Stimulated activated CD8-positive, alpha-beta memory T cell treated with anti-CD3 and anti-CD28 coated beads, Interleukin-12 subunit alpha, Interleukin-12 subunit beta, amount 100 ng/mL, for 24 hours (primary cell): Measurements from ENCODE around the gene TXNRD2.

Experiments used
- DNase-seq: peaks from one replicate; pipeline ENCODE4 v3.0.0-alpha.2; 2020; ENCODE audit errors: extremely low read depth

The TXNRD2 gene

DNA sequence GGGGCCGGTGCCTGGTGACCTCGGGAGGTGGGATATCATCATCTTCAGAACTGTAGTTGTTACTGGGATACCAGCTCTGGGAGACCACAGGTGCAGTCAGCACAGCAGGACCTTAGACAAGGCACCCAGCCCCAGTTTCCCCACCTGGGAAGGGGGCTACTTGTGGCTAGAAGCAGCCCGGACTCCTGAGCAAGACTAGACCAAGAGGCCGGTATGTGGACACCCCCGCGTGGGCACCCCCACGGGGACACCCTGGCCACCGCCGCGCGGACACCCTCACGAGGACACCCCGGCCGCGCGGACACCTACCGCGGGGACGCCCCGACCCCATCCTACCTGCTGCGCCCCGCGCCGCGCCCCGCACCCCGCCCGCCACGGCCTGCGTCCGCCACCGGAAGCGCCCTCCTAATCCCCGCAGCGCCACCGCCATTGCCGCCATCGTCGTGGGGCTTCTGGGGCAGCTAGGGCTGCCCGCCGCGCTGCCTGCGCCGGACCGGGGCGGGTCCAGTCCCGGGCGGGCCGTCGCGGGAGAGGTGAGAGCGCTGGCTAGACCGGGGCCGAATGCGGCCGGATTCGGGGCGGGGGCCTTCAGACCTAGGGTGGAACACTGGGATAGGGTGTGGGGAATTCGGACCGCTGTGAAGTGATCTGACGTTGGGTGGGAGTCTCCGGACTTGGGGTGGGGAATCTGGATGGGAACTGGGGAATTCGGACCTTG, at the start of gene TXNRD2, which contains the start of gene COMT:
TSS of gene TXNRD2 (minus strand) at position 454 of the 718 bp plus-strand sequence. CDS start at position 439, 15 bp downstream.
TSS of gene COMT (plus strand) at position 408 of the 718 bp plus-strand sequence. CDS start 20,755 bp downstream, outside the sequence.
- peak; percentile 45 for DNase-seq

DNA sequence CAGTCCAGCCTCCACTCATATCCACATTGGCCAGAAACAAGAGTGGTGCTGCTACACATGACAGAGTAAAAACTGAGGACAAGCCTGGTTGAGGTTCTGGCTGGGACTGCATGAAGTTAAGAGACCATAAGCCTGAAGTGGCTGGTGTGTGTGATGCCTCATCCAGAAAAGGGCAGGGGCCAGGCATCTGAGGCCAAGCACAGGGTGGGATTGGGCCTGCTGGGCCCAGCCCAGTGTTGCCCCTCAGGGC, 49.7 kb upstream of the TXNRD2 start:
- no peak for DNase-seq

DNA sequence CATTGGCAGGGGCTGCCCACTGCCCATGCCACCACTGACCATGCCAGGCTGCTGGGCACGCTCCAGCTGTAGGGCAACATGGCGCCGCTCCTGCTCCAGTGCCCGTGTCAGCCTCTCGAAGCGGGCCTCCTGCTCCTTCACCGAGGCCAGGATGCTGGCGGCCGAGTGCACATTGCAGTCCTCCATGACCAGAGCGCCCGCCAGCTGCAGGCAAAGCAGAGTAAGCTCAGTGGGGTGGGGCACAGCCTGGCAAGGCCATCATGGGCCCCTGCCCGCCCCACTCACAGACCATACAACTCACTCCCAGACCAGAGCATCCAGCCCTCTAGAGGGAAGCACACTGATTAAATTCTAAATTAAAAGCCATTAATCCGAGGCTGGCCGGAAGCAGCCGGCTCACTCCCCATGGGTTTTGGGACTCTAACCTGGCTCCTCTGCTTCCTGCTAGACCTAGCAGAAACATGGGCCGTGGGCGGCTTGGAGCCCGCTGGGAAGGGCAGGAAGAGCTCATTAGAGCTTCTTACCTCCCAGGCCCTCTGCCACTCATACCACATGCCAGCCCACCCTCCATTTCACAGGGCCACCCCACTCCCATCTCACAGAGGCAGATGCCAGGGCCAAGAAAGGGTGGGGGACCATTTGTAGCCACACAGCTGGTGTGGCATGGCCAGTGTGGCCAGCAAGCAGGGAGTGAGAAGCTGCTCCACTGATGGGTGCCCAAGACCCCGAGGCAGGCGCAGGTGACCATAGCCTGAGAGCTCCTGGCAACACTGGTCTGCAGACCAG, 49.2 kb upstream of the TXNRD2 start:
- DNase-seq, result no peak

DNA sequence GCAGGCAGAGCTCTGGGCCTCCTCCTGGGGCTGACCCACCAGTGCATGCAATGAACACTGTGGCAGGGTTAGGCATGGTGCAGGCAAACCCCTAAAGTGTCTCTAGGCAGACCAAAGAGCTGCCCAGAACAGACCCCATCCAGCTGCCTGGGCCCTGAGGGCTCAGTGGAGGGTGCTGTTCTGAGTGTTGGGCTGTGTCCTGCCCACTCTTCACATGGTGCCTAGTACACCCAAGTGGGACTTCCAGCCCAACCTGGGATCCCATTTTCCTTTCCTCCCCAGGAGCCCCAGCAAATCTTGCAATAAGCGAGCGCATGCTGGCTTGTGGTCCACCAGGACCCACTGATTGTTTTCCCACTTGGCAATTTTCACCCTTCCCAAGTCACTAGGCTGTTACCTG, 48.6 kb upstream of the TXNRD2 start:
- no peak for DNase-seq

- no peak for DNase-seq
Measured at GRCh38 chr22:19989725-19990067, 48.1 kb upstream of the TXNRD2 start.

GRCh38 chr22:19988965-19989724, 47.5 kb upstream of the TXNRD2 start:
- no peak for DNase-seq

GRCh38 chr22:19988331-19988808, 46.8 kb upstream of the TXNRD2 start:
- no peak for DNase-seq

- DNase-seq, result no peak
Measured at GRCh38 chr22:19987394-19988306, 46.0 kb upstream of the TXNRD2 start.

GRCh38 chr22:19986410-19987341, 45.1 kb upstream of the TXNRD2 start:
- peak; percentile 33 for DNase-seq

DNA sequence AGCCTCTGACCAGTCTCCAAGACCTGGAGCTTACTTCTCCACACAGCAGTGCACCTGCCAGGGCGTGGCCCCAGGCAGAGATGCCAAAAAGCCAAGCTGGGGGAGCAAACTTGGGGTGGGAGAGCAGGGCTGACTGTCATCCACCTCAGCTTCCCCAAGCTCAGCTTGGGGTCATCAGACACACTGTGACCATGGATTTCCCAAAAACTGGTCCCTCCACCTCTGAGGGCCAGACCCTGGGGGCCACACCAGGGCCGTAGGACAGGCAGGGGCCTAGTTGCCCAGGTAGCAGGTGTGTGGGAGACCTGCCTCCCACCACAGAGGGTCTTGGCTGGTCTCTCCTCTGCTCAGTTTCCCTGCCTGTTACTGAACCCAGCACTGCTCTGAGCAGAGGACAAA, 44.4 kb upstream of the TXNRD2 start:
- DNase-seq, result no peak

DNA sequence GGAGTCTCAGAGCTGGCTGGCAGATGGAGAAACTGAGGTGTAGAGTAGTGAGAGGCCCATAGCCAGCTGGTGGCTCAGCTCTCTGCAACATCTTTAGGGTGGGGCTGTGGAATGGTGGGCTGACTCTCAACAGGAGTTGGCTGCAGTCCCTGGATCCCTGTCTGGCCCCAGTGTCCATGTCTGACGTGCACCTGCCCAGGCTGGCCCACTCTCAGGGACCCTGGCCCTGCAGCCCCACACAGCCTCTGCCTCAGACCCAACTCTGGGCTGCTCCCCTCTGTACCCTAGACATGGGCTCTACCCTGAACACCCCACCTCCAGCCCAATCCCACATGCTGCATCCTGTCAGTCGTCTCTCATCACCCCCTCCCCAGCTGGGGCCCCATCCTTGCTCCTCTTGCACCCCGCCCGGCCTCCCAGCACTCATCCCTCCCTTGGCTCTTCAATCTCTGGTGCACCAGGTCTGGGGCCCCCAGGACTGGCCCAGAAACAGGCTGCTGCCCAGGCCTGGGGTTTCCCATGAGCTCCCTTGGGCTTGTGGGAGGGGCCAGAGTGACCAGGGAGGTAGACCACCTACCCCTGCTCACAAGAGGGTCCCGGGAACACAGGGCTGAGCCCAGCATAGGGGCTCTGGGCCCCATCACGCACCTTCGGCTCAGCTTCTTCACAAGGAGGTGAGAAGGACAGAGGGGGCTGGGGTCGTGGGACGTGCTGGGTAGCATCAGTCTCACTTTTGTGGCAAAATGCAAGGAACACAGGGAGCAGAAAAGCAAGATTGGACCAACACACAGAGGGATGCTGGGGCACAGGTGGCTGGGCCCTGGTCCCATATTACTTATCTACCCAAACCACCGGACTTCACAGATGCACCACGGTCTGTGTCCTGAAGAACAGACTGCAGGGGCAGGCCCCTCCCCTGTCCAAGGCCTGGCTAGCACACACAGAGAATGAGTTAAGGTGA, 43.5 kb upstream of the TXNRD2 start:
- DNase-seq, result no peak

DNA sequence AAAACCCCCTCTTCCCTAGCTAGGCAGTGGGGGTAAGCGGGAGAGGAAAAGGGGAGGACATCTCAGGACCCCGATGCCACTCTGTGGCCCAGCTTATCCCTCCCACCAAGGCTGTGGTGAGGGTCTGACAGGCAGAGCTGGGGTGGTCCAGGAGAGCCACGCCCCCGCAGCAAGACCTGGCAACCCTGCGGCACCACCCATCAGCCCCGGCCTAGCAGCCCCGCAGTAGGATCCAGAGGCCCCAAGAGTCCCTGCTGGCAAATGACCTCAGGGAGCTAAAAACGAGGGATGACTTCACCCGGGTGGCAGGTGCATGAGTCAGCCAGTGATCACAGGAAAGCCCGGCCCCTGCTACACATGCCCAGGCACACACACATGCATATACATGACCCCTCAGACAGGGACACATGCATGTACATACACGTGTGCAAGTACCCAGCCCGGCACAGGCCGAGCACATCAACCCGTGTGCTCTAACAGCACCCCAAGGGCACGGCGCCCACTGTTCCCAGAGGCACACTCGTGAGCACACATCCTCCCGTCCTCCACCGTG, 42.7 kb upstream of the TXNRD2 start:
- no peak for DNase-seq

DNA sequence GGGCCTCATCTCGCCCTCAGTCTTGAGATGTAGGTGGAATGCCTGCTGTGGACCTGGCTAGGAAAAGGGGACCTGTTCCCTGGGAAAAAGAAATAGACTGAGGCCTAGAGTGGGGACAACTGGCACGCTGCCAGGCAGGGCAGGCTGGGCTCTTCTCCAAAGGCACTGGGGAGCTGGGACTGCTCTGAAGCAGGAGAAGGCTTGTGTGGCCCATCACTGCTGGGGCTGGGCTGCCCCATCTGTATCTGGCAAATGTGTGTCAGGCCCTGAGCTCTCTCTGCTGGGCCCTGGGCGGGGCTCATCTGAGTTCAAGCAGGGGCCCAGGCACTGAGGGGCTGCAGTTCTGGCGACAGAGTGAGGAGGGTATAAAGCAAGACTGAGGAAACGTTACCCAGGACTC, 42.1 kb upstream of the TXNRD2 start:
- no peak for DNase-seq

GRCh38 chr22:19982991-19983578, 41.5 kb upstream of the TXNRD2 start:
- DNase-seq, result no peak

GRCh38 chr22:19981961-19982920, 40.6 kb upstream of the TXNRD2 start:
- DNase-seq, result no peak

- no peak for DNase-seq
Measured at GRCh38 chr22:19981171-19981960, 39.7 kb upstream of the TXNRD2 start.

GRCh38 chr22:19980766-19981165, 39.1 kb upstream of the TXNRD2 start:
- DNase-seq, result no peak
